Testis (tissue), 3 donors: ENCODE measurements around the gene P2RY4. TPM values are rescaled to one million over a fixed set of nuclear protein-coding genes. Genes with fewer than 3 reads are reported as not detected.
A peak's percentile ranks its signal among the peaks of the same experiment; 100 is the strongest.
"Not testable (repeated sequence)": the region's sequence is repeated elsewhere in the genome, so short reads cannot be mapped to it uniquely, and the experiment has no call there.

Source experiments
- DNase-seq: peaks from one replicate; pipeline ENCODE4 v3.0.0-alpha.2; 2019
- H3K27ac ChIP-seq, 2 donors: fragments of 200-600 bp; sonication (generic); one replicate each; pipeline ENCODE4 v1.5.1; 2019
- H3K27me3 ChIP-seq: fragments of 200-600 bp; sonication (generic); one replicate; pipeline ENCODE4 v1.5.1; 2019
- H3K36me3 ChIP-seq: fragments of 200-600 bp; sonication (generic); one replicate; pipeline ENCODE4 v1.5.1; 2017; ENCODE audit warnings: low read depth; ENCODE audit errors: missing control alignments
- H3K4me1 ChIP-seq: fragments of 200-600 bp; sonication (generic); one replicate; pipeline ENCODE4 v1.5.1; 2019
- H3K4me3 ChIP-seq, 2 donors: fragments of 200-600 bp; sonication (generic); one replicate each; pipeline ENCODE4 v1.5.1; 2017 to 2019
- H3K9me3 ChIP-seq: fragments of 200-600 bp; sonication (generic); one replicate; pipeline ENCODE4 v1.5.1; 2017
- POLR2A ChIP-seq: fragments of 450-650 bp; IDR thresholded peaks from one replicate; pipeline ENCODE4 v1.6.1; 2017; ENCODE audit warnings: antibody characterized with exemption, mild to moderate bottlenecking, moderate library complexity
- WGBS, 2 donors: methylation state at CpG; one replicate each; pipeline ENCODE4 v1.1.5; 2018; 5-methylcytosine and 5-hydroxymethylcytosine counted together
- intact Hi-C: fragments of 100-400 bp; cut with DNase I; formaldehyde crosslinking; loops from one replicate; pipeline ENCODE4 v1.15.1; 2023; ENCODE audit warnings: low total_unique reads
- polyA plus RNA-seq: library from polyadenylated mRNA; stranded (reverse); fragments of 350-450 nt; fragmentation: Illumina TruSeq; extraction: RNeasy Lipid Tissue Mini Kit (QIAGEN cat#74804); gene quantifications from one replicate; pipeline ENCODE4 v1.2.3, GENCODE V29; 2014; ENCODE audit warnings: low read depth, low replicate concordance; ENCODE audit not compliant: insufficient read depth
- total RNA-seq, 2 donors: library from RNA; depleted of rRNA; stranded (reverse); fragments of >200 nt; gene quantifications; one replicate each; pipeline ENCODE4 v1.2.3, GENCODE V29; 2016
- TF ChIP-seq, protein P1 (sequence below), 3 experiments: fragments of 450-650 bp in 2 of 3; fragments of 200-600 bp in 1 of 3; sonication (generic) in 1 of 3; IDR thresholded peaks; one replicate each; pipeline ENCODE4 v1.5.1; 2016 to 2019; ENCODE audit warnings: antibody characterized with exemption in 3 of 3, mild to moderate bottlenecking in 2 of 3, moderate library complexity in 1 of 3

Gene P2RY4
- total and polyA plus RNA-seq, 3 donors from 2014 or later = 1.2 to 2.3 TPM; not detected in 1

DNA sequence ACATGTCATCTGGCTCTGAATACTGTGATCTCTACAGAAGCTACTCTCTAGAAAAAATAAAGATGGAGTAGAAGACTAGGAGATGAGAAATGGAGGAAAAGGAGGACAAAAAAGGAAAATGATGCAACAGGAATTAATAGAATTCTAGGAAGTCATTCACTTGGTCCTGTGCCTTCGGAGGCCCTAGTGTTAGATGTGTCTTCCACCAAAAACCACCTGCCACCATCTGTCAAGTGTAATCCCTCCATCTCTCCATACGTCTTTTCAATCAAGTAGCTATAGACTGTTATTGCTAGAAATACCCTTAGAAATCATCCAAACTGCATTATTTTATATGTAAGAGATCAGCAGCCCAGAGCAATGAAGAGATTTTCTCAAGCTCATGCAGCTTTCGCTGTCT is 19.1 kb upstream of the P2RY4 start:
- intact Hi-C loops = no loop called here
- Histone ChIP-seq H3K4me3 (no peak overlapping the region), H3K27me3 (no peaks in the 10 kb centered on the region), H3K4me1 (no peaks in the 10 kb centered on the region), H3K9me3 (no peaks in the 10 kb centered on the region), H3K36me3 (no peaks in the 10 kb centered on the region), H3K27ac (no peak overlapping the region)
- TF ChIP-seq, protein P1, sequence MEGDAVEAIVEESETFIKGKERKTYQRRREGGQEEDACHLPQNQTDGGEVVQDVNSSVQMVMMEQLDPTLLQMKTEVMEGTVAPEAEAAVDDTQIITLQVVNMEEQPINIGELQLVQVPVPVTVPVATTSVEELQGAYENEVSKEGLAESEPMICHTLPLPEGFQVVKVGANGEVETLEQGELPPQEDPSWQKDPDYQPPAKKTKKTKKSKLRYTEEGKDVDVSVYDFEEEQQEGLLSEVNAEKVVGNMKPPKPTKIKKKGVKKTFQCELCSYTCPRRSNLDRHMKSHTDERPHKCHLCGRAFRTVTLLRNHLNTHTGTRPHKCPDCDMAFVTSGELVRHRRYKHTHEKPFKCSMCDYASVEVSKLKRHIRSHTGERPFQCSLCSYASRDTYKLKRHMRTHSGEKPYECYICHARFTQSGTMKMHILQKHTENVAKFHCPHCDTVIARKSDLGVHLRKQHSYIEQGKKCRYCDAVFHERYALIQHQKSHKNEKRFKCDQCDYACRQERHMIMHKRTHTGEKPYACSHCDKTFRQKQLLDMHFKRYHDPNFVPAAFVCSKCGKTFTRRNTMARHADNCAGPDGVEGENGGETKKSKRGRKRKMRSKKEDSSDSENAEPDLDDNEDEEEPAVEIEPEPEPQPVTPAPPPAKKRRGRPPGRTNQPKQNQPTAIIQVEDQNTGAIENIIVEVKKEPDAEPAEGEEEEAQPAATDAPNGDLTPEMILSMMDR (IDR thresholded peaks at IDR 0.05) = no peak
- no peak for TF ChIP-seq POLR2A
- DNase-seq = no peak
- WGBS, 2 donors = 93 to 94% methylated on average over 3 of the region's 3 CpGs

GRCh38 chrX:70274029-70274428 is 14.0 kb upstream of the P2RY4 start:
- intact Hi-C loops, H3K9me3 ChIP-seq: not testable (repeated sequence)
- WGBS, 2 donors = 84 to 91% methylated on average over 7 of the region's 7 CpGs

GRCh38 chrX:70268034-70268433 is 8.0 kb upstream of the P2RY4 start, which contains the start of gene ARR3:
Gene ARR3, plus strand, starts transcription at chrX:70268334. Its CDS starts 1,052 bp downstream, at chrX:70269386.
- no peaks in the 10 kb centered on the region for H3K9me3 ChIP-seq
- intact Hi-C loops = no loop called here
- no peak within 1 kb of the TSS for H3K27ac ChIP-seq
- TF ChIP-seq, protein P1 (IDR thresholded peaks at IDR 0.05) = no peak
- no peak for TF ChIP-seq POLR2A
- H3K36me3 ChIP-seq = no peaks in the 10 kb centered on the region
- no peaks in the 10 kb centered on the region for H3K27me3 ChIP-seq
- DNase-seq = no peak
- no peaks in the 10 kb centered on the region for H3K4me1 ChIP-seq
- H3K4me3 ChIP-seq = no peak within 1 kb of the TSS

More at GRCh38 chrX:70274029-70274428, 14.0 kb upstream of the P2RY4 start:
- H3K4me1 ChIP-seq, H3K36me3 ChIP-seq, H3K27ac ChIP-seq, H3K27me3 ChIP-seq, DNase-seq, H3K4me3 ChIP-seq: not testable (repeated sequence)

DNA sequence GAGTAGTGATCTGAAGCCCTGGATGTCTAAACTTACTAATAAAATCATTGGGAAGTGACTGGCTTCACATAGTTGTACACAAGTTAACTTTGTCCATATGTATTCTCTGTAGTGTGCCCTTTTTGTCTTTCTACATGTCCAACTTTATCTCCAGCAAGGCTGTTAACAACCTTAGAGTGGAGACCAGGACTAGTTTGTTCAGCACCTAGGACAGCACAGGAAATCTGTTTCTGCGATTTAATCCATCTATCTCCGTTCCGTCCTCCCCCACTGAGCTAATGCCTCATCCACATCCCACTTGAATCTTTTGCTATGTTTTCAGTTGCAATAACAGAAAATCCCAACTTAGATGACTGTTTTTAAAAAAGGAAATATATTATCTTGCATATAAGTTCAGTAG is 4.8 kb upstream of the P2RY4 start:
- H3K27ac ChIP-seq = no peak overlapping the region
- intact Hi-C loops = no loop called here
- H3K4me3 ChIP-seq = no peak overlapping the region
- TF ChIP-seq, protein P1 (IDR thresholded peaks at IDR 0.05) = no peak
- no peak for TF ChIP-seq POLR2A
- no peaks in the 10 kb centered on the region for H3K4me1 ChIP-seq
- H3K27me3 ChIP-seq = no peaks in the 10 kb centered on the region
- DNase-seq = no peak
- 48 to 53% methylated on average over 3 of the region's 3 CpGs for WGBS, 2 donors
- H3K9me3 ChIP-seq = no peaks in the 10 kb centered on the region
- no peaks in the 10 kb centered on the region for H3K36me3 ChIP-seq

DNA sequence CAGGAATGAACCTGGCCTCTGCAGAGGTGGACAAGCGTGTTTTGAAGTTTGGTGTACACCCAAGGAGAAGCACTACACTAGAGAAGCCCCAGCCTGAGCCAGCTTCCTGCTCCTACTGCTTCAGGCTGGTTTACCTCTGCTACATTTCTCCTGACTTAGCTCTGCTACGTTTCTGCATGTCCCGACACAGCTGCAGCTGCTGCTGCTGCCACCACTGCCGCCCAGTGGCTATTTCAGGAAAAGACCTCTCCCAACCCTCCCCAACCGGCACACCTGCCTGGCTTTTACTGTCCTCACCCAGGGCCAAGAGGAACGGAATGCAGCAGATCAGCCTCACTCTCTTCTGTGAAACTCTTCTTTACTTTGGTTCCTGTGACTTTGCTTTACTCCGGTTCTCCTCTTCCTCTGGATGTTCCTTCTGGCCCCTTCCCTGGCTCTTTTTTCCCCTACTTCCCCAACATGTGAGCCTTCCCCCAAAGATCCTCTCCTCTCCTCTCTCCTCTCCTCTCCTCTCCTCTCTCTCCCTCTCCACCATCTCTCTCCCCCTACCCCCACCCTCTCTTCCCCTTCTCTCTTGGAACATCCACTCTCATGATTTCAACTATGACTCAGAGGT is 3.1 kb upstream of the P2RY4 start:
- Histone ChIP-seq H3K27ac (no peak overlapping the region), H3K9me3 (no peaks in the 10 kb centered on the region), H3K4me3 (no peak overlapping the region), H3K4me1 (no peaks in the 10 kb centered on the region), H3K27me3 (no peaks in the 10 kb centered on the region), H3K36me3 (no peaks in the 10 kb centered on the region)
- WGBS, 2 donors = 46 to 62% methylated on average over 5 to 7 of the region's 7 CpGs
- intact Hi-C loops = no loop called here
- TF ChIP-seq POLR2A = no peak
- TF ChIP-seq, protein P1 (IDR thresholded peaks at IDR 0.05) = peak in 1 of 3 experiments; percentile 28
- peak; percentile 47 for DNase-seq
